Activated CD8-positive, alpha-beta memory T cell treated with anti-CD3 and anti-CD28 coated beads for 24 hours (primary cell): ENCODE data around the gene RAB39B.
A peak's percentile ranks its signal among the peaks of the same experiment; 100 is the strongest.
"Not testable (repeated sequence)": the region's sequence is repeated elsewhere in the genome, so short reads cannot be mapped to it uniquely, and the experiment has no call there.

Experiments used
- DNase-seq: peaks from one replicate; pipeline ENCODE4 v3.0.0-alpha.2; 2020

Gene RAB39B

GRCh38 chrX:155263854-155264628 lies at the start of gene RAB39B:
Gene RAB39B, minus strand, starts transcription at chrX:155264491. Its CDS starts 203 bp downstream, at chrX:155264288.
- peak; percentile 86 for DNase-seq

GRCh38 chrX:155313766-155314165 lies 49.5 kb upstream of the RAB39B start:
- no peak for DNase-seq

GRCh38 chrX:155293771-155294170 lies 29.5 kb upstream of the RAB39B start:
- DNase-seq = no peak

- no peak for DNase-seq
These were observed 15.6 kb upstream of the RAB39B start for GRCh38 chrX:155279873-155280272.

GRCh38 chrX:155270969-155271368 lies 6.7 kb upstream of the RAB39B start:
- DNase-seq = no peak

- DNase-seq = not testable (repeated sequence)
These were observed 3.7 kb upstream of the RAB39B start for GRCh38 chrX:155267995-155268394.

- DNase-seq = no peak
These were observed 2.1 kb upstream of the RAB39B start for GRCh38 chrX:155266439-155266838.

GRCh38 chrX:155262970-155263754 lies 1.1 kb downstream of the RAB39B start:
- no peak for DNase-seq

- no peak for DNase-seq
These were observed 4.5 kb downstream of the RAB39B start for GRCh38 chrX:155259752-155260151.

GRCh38 chrX:155251391-155251790 lies 12.9 kb downstream of the RAB39B start:
- DNase-seq = no peak

- no peak for DNase-seq
These were observed 16.8 kb downstream of the RAB39B start for GRCh38 chrX:155247497-155247896.

- DNase-seq = no peak
These were observed 17.5 kb downstream of the RAB39B start for GRCh38 chrX:155246748-155247147.

- DNase-seq = no peak
These were observed 22.0 kb downstream of the RAB39B start for GRCh38 chrX:155242300-155242699.

GRCh38 chrX:155237719-155238118 lies 26.6 kb downstream of the RAB39B start:
- no peak for DNase-seq

GRCh38 chrX:155235891-155236290 lies 28.4 kb downstream of the RAB39B start:
- DNase-seq = no peak

- DNase-seq = no peak
These were observed 33.1 kb downstream of the RAB39B start for GRCh38 chrX:155231163-155231562.

GRCh38 chrX:155225774-155226173 lies 38.5 kb downstream of the RAB39B start:
- no peak for DNase-seq

- DNase-seq = not testable (repeated sequence)
These were observed 40.5 kb downstream of the RAB39B start for GRCh38 chrX:155223746-155224145.

GRCh38 chrX:155221351-155221750 lies 42.9 kb downstream of the RAB39B start:
- DNase-seq = no peak

GRCh38 chrX:155218777-155219176 lies 45.5 kb downstream of the RAB39B start:
- DNase-seq = no peak

GRCh38 chrX:155216940-155217440 lies 47.3 kb downstream of the RAB39B start:
- no peak for DNase-seq

- peak; percentile 89 for DNase-seq
These were observed 47.9 kb downstream of the RAB39B start, which contains the start of gene VBP1 for GRCh38 chrX:155216179-155216939. Gene VBP1, plus strand, starts transcription at chrX:155216460. Its CDS starts 23 bp downstream, at chrX:155216483.
